NCI-H1417 treated with DMSO at 0.1 percent for 48 hours (cell line): ENCODE measurements around the gene SETD1A.
"Not testable (repeated sequence)": the region's sequence is repeated elsewhere in the genome, so short reads cannot be mapped to it uniquely, and the experiment has no call there.

Experiments used
- DNase-seq: peaks from one replicate; lab custom pipeline; 2025; lab: John Stamatoyannopoulos, UW

SETD1A gene

GRCh38 chr16:30998852-30999761, 41.6 kb downstream of the SETD1A start:
- no peak for DNase-seq

GRCh38 chr16:31000671-31001382, 43.3 kb downstream of the SETD1A start:
- DNase-seq, result no peak

GRCh38 chr16:31001507-31002249, 44.1 kb downstream of the SETD1A start:
- no peak for DNase-seq

GRCh38 chr16:31002250-31002700, 44.7 kb downstream of the SETD1A start:
- no peak for DNase-seq

GRCh38 chr16:31002862-31003341, 45.3 kb downstream of the SETD1A start:
- DNase-seq, result no peak

GRCh38 chr16:31003744-31004143, 46.2 kb downstream of the SETD1A start:
- DNase-seq, result no peak

GRCh38 chr16:31004658-31005057, 47.1 kb downstream of the SETD1A start:
- DNase-seq, result no peak

GRCh38 chr16:31005350-31006085, 48.0 kb downstream of the SETD1A start:
- no peak for DNase-seq

GRCh38 chr16:31006086-31006385, 48.5 kb downstream of the SETD1A start:
- DNase-seq, result no peak

- DNase-seq, result no peak
Observed at GRCh38 chr16:31006589-31006988, 49.0 kb downstream of the SETD1A start.

GRCh38 chr16:31007684-31008083, 50.1 kb downstream of the SETD1A start:
- no peak for DNase-seq

- DNase-seq, result no peak
Observed at GRCh38 chr16:31008149-31008548, 50.6 kb downstream of the SETD1A start.

- no peak for DNase-seq
Observed at GRCh38 chr16:31008551-31008950, 51.0 kb downstream of the SETD1A start.

GRCh38 chr16:31009120-31009519, 51.6 kb downstream of the SETD1A start:
- DNase-seq, result no peak

GRCh38 chr16:31009894-31010584, 52.5 kb downstream of the SETD1A start:
- no peak for DNase-seq

GRCh38 chr16:31010585-31011325, 53.2 kb downstream of the SETD1A start, which contains the start of gene STX1B:
Gene STX1B, minus strand, starts transcription at chr16:31010638. Its CDS starts 242 bp downstream, at chr16:31010396.
- no peak for DNase-seq

- not testable (repeated sequence) for DNase-seq
Observed at GRCh38 chr16:31011815-31012214, 54.3 kb downstream of the SETD1A start.

GRCh38 chr16:31013292-31013691, 55.7 kb downstream of the SETD1A start:
- DNase-seq, result not testable (repeated sequence)

GRCh38 chr16:31016018-31016417, 58.5 kb downstream of the SETD1A start:
- DNase-seq, result no peak

- not testable (repeated sequence) for DNase-seq
Observed at GRCh38 chr16:31017756-31018155, 60.2 kb downstream of the SETD1A start.
